Non-pigmented ciliary epithelial cell (primary cell): Measurements from ENCODE around the gene ZNF691.
"Not testable (repeated sequence)": the region's sequence is repeated elsewhere in the genome, so short reads cannot be mapped to it uniquely, and the experiment has no call there.

ENCODE experiments used
- DNase-seq: peaks from one replicate; pipeline ENCODE4 v3.0.0-alpha.2; 2010; ENCODE audit warnings: low read depth

Gene ZNF691

DNA sequence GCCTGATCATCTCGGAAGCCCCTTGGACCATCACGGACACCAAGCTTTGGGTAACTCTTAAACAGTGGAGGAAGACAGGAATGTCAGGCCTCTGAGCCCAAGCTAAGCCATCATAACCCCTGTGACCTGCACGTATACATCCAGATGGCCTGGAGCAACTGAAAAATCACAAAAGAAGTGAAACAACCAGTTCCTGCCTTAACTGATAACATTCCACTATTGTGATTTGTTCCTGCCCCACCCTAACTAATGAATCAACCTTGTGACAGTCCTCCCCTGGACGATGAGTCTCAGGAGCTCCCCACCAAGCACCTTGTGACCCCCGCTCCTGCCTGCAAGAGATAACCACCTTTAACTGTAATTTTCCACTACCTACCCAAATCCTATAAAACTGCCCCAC lies 13.0 kb downstream of the ZNF691 start:
- DNase-seq: not testable (repeated sequence)

DNA sequence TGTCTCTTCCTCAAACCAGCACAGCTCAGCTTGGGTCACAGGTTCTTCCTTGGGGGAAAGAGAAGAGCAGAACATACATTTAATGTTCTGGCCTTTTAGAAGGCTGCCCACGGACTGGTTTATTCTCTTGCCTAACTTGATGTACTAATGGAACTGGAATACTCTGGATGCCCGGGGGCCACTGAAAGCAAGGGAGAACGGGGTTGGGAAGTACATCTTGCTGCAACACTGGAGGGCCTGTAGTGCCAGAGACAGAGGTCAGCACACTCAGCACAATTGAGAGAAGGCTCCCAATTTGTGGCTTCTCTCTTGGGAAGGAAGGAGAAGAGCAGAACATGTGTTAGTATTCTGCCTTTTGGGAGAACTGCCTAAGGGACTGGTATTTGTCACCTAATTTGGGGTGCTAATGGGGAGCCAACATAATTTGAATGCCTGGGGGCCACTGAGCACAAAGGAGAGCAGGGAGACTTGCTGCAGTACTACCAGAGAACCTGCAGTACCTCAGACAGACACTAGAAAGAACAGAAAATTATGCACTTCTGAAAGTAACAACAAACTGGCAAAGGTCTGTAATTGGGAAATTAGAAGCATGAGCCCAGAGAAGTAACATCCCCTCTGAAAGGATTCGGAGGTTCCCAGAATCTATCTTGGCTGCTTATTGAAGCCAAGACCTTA lies 14.1 kb downstream of the ZNF691 start:
- no peak for DNase-seq

DNA sequence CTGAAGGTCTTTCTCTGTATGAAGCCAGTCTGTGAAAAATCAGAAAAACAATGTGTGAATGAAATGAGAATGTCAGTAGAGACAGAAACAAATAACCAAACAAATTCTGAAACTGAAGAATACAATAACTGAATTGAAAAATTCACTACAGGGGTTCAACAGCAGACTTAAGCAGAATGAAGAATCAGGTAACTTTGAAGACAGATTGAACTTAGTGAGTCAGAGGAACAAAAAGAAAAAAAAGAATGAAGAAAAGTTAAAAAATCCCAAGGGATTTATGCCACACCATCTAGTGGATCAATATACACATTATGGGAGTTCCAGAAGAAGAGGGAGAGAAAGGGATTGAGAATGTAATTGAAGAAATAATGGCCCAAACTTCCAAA lies 14.6 kb downstream of the ZNF691 start:
- no peak for DNase-seq

DNA sequence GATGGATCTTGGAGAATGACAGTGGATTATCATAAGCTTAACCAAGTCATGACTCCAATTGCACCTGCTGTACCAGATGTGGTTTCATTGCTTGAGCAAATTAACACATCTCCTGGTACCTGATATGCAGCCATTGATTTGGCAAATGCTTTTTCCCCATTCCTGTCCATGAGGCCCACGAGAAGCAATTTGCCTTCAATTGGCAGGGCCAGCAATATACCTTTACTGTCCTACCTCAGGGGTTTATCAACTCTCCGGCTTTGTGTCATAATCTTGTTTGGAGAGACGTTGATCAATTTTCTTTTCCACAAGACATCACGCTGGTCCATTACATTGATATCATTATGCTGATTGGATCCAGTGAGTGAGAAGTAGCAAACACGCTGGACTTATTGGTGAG lies 20.1 kb downstream of the ZNF691 start:
- no peak for DNase-seq

DNA sequence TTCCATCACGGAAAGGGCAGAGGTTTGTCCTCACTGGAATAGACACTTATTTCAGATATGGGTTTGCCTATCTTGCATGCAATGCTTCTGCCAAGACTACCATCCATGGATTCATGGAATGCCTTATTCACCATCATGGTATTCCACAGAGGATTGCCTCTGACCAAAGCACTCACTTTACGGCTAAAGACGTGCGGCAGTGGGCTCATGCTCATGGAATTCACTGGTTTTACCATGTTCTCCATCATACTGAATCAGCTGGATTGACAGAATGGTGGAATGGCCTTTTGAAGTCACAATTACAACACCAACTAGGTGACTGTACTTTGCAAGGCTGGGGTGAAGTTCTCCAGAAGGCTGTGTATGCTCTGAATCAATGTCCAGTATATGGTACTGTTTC lies 22.1 kb downstream of the ZNF691 start:
- DNase-seq: not testable (repeated sequence)

DNA sequence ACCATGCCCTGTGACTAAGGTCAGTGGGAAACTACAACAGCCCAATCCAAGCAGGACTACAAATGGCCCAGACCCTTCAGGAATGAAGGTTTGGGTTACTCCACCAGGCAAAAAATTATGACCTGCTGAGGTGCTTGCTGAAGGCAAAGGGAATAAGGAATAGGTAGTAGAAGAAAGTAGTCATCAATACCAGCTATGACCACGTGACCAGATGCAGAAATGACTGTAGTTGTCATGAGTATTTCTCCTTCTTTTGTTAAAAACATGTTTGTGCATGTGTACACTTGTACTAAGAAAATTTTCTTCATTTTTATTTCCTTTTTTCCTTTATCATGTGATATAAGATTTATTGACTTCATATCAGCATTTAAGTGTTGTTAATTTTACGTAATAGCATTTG lies 22.8 kb downstream of the ZNF691 start:
- DNase-seq: not testable (repeated sequence)

DNA sequence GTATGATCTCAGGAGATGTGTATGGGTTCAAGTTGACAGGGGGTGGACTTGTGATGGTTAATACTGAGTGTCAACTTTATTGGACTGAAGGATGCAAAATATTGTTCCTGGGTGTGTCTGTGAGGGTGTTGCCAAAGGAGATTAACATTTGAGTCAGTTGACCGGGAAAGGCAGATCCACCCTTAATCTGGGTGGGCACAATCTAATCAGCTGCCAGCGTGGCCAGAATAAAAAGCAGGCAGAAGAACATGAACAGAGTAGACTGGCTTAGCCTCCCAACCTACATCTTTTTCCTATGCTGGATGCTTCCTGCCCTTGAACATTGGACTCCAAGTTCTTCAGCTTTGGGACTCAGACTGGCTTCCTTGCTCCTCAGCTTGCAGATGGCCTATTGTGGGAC lies 23.3 kb downstream of the ZNF691 start:
- DNase-seq: not testable (repeated sequence)

DNA sequence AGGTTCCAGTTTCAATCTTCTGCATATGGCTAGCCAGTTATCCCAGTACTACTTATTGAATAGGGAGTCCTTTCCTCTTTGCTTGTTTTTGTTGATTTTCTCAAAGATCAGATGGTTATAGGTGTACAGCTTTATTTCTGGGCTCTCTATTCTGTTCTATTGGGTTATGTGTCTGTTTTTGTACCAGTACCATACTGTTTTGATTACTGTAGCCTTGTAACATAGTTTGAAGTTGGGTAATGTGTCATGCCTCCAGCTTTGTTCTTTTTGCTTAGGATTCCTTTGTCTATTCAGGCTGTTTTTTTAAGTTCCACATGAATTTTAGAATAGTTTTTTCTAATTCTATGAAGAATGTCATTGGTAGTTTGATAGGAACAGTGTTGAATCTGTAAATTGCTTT lies 26.7 kb downstream of the ZNF691 start:
- DNase-seq: not testable (repeated sequence)

DNA sequence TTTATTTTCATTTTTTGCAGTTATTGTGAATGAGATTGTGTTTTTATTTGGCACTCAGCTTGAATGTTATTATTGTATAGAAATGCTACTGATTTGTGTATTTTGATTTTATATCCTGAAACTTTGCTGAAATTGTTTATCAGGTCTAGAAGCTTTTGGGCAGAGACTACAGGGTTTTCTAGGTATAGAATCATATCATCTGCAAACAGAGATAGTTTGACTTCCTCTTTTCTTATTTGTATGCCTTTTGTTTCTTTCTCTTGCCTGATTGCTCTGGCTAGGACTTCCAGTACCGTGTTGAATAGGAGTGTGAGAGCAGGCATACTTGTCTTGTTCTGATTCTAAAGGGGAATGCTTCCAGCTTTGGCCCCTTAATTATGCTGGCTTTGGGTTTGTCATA lies 27.3 kb downstream of the ZNF691 start:
- DNase-seq: no peak

DNA sequence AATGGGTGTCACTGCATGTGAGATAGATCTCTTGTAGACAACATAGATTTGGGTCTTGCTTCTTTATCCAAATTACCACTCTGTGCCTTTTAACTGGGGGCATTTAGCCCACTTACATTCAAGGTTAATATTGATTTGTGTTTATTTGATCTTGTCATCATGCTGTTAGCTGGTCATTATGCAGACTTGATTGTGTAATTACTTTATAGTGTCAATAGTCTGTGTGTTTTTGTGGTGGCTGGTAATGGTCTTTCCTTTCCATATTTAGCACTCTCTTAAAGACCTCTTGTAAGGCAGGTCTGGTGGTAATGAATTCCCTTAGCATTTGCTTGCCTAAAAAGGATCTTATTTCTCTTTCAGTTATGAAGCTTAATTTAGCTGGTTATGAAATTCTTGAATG lies 29.6 kb downstream of the ZNF691 start:
- no peak for DNase-seq

DNA sequence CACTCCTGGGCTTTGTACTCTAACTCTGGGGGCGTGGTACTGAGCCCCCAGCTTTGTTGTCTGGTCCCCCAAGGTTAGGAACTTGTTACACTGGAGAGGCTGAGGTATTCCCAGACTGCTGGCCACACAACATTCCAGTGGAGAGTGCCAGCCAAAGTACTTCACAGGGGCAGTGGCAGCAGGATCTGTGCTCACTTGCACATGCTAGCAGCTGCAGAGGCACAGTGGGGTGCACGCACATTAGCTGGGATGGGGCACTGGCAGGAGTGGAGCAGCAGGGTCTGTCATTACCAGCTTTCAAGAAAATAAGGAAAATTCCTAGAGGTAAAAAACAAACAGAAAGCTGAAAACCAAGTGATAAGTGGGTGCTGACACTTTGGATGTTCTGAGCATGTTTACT lies 31.0 kb downstream of the ZNF691 start:
- DNase-seq: no peak

DNA sequence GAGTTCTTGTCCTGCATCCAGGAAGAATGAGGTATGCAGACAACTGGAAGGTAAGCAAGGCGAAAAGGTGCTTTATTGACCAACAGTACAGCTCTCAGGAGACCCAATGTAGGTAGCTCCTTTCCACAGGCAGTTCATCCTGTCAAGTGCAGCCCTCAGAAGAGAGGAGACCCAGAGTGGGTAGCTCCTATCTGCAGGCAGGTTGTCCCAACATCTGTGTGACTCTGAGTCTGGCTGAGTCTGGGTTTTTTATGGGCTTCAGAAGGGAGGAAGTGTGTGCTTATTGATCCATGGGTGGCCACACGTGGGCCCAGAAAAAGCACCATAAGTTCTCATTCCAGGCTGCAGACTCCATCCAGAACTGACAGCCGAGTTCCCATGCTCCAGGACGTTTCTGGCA lies 34.0 kb downstream of the ZNF691 start:
- no peak for DNase-seq

DNA sequence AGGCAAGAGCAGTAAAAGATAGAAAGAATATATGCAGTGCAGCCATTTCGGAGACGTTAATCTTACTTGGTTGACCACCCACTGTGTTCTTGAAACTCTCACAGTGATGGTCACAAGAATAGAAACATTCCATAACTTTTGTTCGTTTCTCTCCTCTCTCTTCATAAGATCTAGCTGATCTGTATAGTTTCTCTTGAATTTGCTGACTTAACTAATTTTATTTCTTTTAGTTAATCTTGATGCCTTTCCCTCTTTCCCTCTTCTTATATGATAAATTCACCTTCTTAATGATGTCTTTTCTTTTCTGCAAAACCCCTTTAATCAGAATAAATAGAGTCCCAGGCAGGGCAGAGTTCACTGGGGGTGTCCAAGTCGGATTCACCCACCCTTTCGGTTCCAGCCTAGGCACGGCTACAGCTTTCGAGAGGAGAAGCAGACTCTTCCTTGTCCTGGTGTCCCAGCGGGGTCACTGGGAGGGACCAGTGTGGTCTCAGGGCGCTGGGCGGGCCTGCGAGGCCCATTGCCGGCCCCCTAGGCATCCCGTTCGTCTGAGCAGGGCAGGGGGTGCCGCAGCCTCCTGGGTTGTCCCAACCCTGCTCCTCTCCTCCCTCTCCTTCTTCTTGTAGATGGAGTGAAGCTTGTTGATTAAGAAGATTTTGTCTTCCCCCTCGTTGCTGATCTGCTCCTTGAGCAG lies 39.8 kb downstream of the ZNF691 start:
- no peak for DNase-seq

DNA sequence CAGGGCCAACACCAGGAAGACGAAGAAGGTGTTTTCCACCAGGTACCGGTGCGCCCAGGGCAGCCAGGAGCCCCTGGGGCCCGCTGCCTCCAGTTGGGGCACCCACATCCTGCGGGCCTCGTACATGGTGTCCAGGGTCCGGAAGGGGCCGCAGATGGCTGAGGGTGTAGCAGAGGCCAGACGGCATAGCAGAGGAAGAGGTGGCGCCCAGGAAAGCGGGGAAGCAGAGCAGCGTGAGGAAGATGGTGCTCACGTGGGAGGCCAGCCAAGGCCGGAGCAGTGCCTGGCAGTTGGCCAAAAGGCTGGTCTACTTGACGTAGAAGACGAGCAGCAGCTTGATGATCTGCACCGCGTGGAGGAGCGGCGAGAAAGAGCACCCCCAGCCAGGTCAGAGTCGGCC lies 40.4 kb downstream of the ZNF691 start:
- no peak for DNase-seq

DNA sequence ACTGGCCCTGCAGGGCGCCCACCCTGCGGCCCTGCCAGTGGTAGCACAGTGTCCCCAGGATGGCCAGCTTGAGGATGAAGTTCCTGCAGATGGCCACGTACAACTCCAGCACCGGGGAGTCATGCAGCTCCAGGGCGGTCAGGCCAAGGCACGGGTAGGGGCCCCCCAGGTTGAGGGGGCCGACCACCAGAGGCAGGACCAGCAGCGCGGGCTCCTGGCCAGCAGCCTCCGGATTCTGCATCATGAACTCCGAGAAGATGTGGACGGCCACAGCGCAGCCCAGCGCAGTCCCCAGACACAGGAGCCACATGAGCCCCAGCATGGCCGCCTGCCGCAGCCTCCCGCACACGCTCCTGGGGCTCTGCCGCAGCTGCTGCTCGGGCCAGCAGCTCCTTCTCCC lies 41.0 kb downstream of the ZNF691 start:
- DNase-seq: no peak

DNA sequence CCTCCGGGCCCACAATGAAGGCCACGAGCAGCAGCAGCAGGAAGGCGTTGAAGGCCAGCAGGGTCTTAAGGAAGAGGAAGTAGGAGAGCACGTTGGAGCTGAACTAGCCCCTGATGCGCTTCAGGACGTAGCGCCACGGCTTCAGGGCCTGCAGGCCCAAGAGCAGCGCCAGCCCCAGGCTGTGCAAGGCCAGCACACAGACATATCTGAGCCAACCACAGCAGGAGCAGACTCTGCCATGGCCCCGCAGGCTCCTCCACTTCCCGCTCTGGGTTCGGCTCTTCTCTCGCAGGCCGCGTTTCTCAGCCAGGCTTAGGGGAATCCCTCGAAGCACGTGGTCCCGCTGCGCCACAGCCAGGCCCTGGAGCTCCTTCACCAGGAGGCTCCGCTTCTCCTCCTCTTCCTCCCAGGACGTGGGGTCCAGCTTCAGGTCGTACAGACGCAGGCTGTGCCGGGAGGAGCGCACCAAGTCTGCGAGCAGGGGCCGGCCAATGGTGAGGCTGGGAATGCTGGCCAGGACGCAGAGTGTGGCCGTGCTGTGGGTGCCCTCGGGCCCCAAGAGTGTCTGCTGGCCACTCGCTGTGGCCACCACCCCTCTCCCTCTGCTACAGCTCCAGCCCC lies 41.7 kb downstream of the ZNF691 start:
- no peak for DNase-seq

DNA sequence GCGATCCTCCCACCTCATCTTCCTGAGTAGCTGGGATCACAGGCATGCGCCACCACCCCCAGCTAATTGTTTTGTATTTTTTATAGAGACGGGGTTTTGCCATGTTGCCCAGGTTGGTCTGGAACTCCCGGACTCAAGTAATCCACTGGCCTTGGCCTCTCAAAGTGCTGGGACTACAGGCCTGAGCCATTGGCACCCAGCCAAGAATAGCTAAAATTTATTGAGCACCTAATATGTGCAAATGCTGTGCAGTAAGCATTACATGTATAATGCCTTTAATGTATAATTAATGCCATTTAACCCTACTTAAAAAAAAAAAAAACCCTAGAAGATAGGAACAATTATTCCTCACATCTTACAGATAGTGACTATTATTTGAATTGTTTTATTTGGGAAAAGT lies 42.9 kb downstream of the ZNF691 start:
- no peak for DNase-seq

DNA sequence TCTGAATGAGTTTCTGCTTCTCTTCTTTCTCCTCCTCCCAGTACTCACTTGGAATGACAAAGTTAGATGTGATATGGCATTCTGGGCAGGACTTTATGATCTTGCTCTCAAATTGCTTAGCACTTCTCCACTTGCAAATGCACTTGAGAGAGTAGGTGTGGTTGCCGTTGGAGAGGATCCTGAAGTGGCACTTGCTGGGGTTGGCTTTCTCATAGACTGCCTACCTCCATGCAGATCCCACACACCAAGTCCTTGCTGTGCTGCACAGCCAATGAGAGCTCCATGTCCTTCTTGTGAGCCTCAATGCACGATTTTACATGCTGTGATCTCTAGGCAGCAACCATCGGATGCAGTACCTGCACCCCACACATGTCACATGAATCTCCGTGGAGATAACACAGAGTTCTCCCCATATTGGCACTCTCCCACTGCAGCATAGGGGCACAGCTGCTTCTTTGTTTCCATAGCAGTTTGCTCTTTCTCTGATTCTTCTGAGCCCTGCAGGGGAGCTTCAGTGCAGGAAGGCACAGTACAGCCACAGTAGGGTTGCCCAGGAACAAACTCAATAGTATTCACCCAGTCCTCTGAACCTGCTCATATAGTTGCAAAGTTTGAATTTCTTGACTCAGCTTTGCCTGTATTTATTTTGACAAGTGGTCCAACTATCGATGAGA lies 45.2 kb downstream of the ZNF691 start:
- no peak for DNase-seq

DNA sequence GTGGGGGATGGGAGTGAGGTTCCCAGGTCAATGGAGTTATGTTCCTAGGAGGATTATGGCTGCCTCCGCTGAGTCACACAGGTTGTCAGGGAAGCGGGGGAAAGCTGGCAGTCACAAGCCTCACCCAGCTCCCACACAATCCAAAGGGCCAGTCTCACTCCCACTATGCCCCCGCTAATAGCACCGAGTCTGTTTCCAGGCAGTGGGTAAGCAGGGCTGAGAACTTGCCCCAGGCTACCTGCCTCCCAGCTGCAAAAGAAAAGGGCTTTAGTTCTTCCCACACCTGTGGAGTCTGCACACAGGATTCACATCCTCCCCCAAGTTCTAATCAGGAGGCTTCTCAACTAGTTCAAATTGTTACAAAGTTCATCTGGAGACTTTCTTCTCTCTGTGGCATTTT lies 53.5 kb downstream of the ZNF691 start:
- not testable (repeated sequence) for DNase-seq
